HepG2 (cell line): ENCODE results near the gene CYP4A22. TPM values are rescaled to one million over a fixed set of nuclear protein-coding genes. Genes with fewer than 3 reads are reported as not detected.

Source experiments
- ATAC-seq: fragments of 200-7000 bp; cut with Tn5 transposase; 3 replicates; pipeline ENCODE4 v1.9.1; 2020; ENCODE audit warnings: mild to moderate bottlenecking, moderate library complexity
- BruUV-seq: library from RNA; stranded (reverse); fragments of 400-500 nt; replicated peaks from 2 replicates; lab custom pipeline; 2021; lab: Mats Ljungman, UMichigan
- CTCF ChIA-PET: fragments of 300-600 bp; formaldehyde crosslinking; extraction: SDS; loops from one replicate; lab custom pipeline; 2021; ENCODE audit warnings: low total read pairs, inconsistent platforms, low intra/inter-chr PET ratio; lab: Yijun Ruan, JAX
- POLR2A ChIA-PET: fragments of 350-600 bp; sonication (Branson Sonifier 250); formaldehyde crosslinking; loops from one replicate; lab custom pipeline; 2020; ENCODE audit warnings: antibody characterized with exemption, inconsistent platforms; lab: Yijun Ruan, JAX
- DNase-seq: peaks from one replicate; pipeline ENCODE4 v3.0.0-alpha.2; 2015; ENCODE audit warnings: low spot score
- FAIRE-seq: peaks from 3 replicates; lab custom pipeline; 2011; peaks lifted over from hg19 to GRCh38; lab: Jason Lieb, UNC
- H2AFZ ChIP-seq: one replicate; pipeline ENCODE4 v1.6.1; 2011; ENCODE audit warnings: low read length, inconsistent platforms
- H3K27ac ChIP-seq: fragments of 300-600 bp; 3 replicates; pipeline ENCODE4 v1.8.0; 2011; ENCODE audit warnings: mixed run types, mild to moderate bottlenecking, mixed read lengths, low read length, inconsistent platforms; ENCODE audit not compliant: insufficient read depth; ENCODE audit errors: extremely low read length
- H3K27me3 ChIP-seq, 2 experiments: fragments of 200-600 bp in 1 of 2; 2 replicates in 1 of 2; 3 replicates in 1 of 2; pipeline versions ENCODE4 v1.6.0 to v1.8.0; 2011; ENCODE audit warnings: low read length in 2 of 2, mild to moderate bottlenecking in 2 of 2, moderate library complexity in 2 of 2, inconsistent platforms in 1 of 2; ENCODE audit not compliant: insufficient read depth in 2 of 2, control insufficient read depth in 1 of 2
- H3K36me3 ChIP-seq, 2 experiments: fragments of 200-600 bp in 1 of 2; replicated peaks in 1 of 2; 2 replicates in 1 of 2; 3 replicates in 1 of 2; pipeline versions ENCODE4 v1.5.1 to v1.8.0; 2011; ENCODE audit warnings: low read length in 2 of 2, inconsistent platforms in 1 of 2; ENCODE audit not compliant: insufficient read depth in 2 of 2, control insufficient read depth in 1 of 2
- H3K4me1 ChIP-seq: 2 replicates; pipeline ENCODE4 v1.5.1; 2012; ENCODE audit warnings: low read length, inconsistent platforms; ENCODE audit not compliant: insufficient read depth
- H3K4me2 ChIP-seq: 2 replicates; pipeline ENCODE4 v1.6.0; 2011; ENCODE audit warnings: low read depth, low read length, inconsistent platforms
- H3K4me3 ChIP-seq, 3 experiments: fragments of 200-600 bp in 1 of 3; sonication (generic), shearing (Covaris generic) in 1 of 3; replicated peaks in 1 of 3; 2 replicates each; pipeline ENCODE4 v1.5.1; 2011 to 2016; ENCODE audit warnings: low read length in 3 of 3, inconsistent platforms in 2 of 3, low read depth in 2 of 3, mild to moderate bottlenecking in 2 of 3, control low read depth in 1 of 3, mixed read lengths in 1 of 3; ENCODE audit not compliant: insufficient read depth in 1 of 3
- H3K79me2 ChIP-seq: one replicate; pipeline ENCODE4 v1.6.1; 2011; ENCODE audit warnings: low read length, inconsistent platforms; ENCODE audit not compliant: insufficient read depth
- H3K9ac ChIP-seq: 2 replicates; pipeline ENCODE4 v1.6.0; 2011; ENCODE audit warnings: mild to moderate bottlenecking, low read depth, low read length, inconsistent platforms; ENCODE audit not compliant: insufficient read depth
- H3K9me3 ChIP-seq: 2 replicates; pipeline ENCODE4 v1.5.1; 2012; ENCODE audit warnings: mild to moderate bottlenecking, low read length
- H4K20me1 ChIP-seq: 2 replicates; pipeline ENCODE4 v1.6.0; 2011; ENCODE audit warnings: inconsistent platforms, mild to moderate bottlenecking, low read length, moderate library complexity; ENCODE audit not compliant: insufficient read depth
- RAD21 ChIP-seq: fragments of 450-650 bp; formaldehyde crosslinking; IDR thresholded peaks from 2 replicates; pipeline ENCODE4 v1.5.0; 2020; ENCODE audit warnings: mild to moderate bottlenecking
- WGBS: methylation state at CpG from one replicate; pipeline ENCODE4 v1.1.6; 2017; ENCODE audit warnings: low lambda C conversion rate; 5-methylcytosine and 5-hydroxymethylcytosine counted together
- in situ Hi-C: cut with HindIII; loops from 2 replicates; pipeline ENCODE4 v1.10.0; 2017; ENCODE audit warnings: low pct_unique_long_range_greater_than_20kb; ENCODE audit not compliant: extremely low pct_ligation_motif_present
- intact Hi-C: fragments of 100-400 bp; cut with micrococcal nuclease; formaldehyde crosslinking; loops from one replicate; pipeline ENCODE4 v1.10.0; 2022; ENCODE audit not compliant: unreplicated experiment
- polyA plus RNA-seq, 8 experiments: library from polyadenylated mRNA; depleted of rRNA in 3 of 8; stranded (reverse) in 7 of 8; unstranded in 1 of 8; fragments of >200 nt; fragmentation: Illumina TruSeq in 4 of 8; extraction: Trizol in 4 of 8; gene quantifications; 2 replicates each; pipeline versions ENCODE4 v1.2.1 to v1.2.3, GENCODE V29; 2011 to 2016; ENCODE audit warnings: low read depth in 4 of 8, missing spikeins in 1 of 8, mixed read lengths in 1 of 8; ENCODE audit not compliant: insufficient read depth in 1 of 8
- total RNA-seq, 5 experiments: library from RNA; depleted of rRNA; stranded (reverse); fragments of >200 nt; fragmentation: Illumina TruSeq; extraction: Trizol; gene quantifications; 2 replicates each; pipeline ENCODE4 v1.2.3, GENCODE V29; 2016; ENCODE audit warnings: low read depth in 1 of 5
- TF ChIP-seq, protein P1 (sequence below): sonication (generic); formaldehyde crosslinking; IDR thresholded peaks from 2 replicates; pipeline ENCODE4 v1.4.0; 2020; ENCODE audit warnings: missing genetic modification reagents
- TF ChIP-seq, protein P2 (sequence below): sonication (generic); formaldehyde crosslinking; IDR thresholded peaks from 2 replicates; pipeline ENCODE4 v1.5.1; 2020; ENCODE audit warnings: missing genetic modification reagents, mild to moderate bottlenecking, borderline replicate concordance
- TF ChIP-seq, protein P3 (sequence below): sonication (generic); formaldehyde crosslinking; IDR thresholded peaks from 2 replicates; pipeline ENCODE4 v1.4.0; 2020; ENCODE audit warnings: missing genetic modification reagents, borderline replicate concordance
- TF ChIP-seq, protein P4 (sequence below): sonication (generic); formaldehyde crosslinking; IDR thresholded peaks from 2 replicates; pipeline ENCODE4 v1.4.0; 2020; ENCODE audit warnings: missing genetic modification reagents, low read depth, mild to moderate bottlenecking, borderline replicate concordance

CYP4A22 gene
- total and polyA plus RNA-seq, 2 of the 13 experiments (the other 11 are each of a cell fraction or from before 2014, with no cell fraction given) = not detected

DNA sequence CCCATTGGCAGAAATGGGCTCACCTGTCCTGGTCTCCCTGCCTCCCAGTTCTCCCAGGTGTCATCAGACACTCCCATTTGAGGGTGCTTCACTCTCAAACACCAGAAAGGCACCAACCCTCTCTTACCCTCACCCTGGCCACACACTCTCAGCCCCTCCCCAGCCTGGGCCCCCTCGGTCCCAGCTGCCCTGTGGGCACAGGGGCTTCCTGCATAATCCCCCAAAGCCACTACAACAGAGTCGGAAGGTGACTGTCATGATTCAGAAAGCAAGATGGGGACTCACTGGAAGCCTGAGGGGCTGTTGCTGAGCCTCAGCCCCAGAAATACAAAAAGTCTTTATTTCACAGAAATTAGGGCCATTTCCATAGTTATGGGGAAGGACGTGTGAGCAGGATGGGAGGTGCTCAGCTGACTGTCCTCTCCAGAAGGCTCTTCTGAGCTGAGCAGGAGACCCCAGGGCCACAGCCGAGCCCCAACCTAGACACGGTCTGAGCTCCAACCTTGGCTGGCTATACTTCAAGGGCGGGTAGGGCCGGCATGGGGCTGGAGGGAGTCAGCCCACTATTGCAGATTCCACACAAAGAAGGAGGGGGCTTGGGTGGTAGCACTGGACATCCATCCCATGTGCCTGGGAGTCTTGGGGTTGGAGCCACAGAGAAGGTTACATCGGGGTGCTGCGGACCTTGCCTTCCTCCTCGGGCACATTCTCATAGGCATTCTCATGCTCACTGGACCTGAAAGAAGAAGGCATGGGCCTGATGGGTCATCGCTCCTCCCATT is 46.3 kb downstream of the CYP4A22 start:
- Histone ChIP-seq H3K79me2 (no peaks in the 10 kb centered on the region), H3K4me1 (peaks cover 85% of the 10 kb centered on the region), H2AFZ (no peak overlapping the region), H3K36me3 (no peaks in the 10 kb centered on the region), H3K27me3 (no peaks in the 10 kb centered on the region; a peak in 1 of 5 replicates), H3K9me3 (no peaks in the 10 kb centered on the region), H3K4me2 (no peak overlapping the region), H3K4me3 (no peak overlapping the region), H4K20me1 (no peaks in the 10 kb centered on the region), H3K27ac (no peak overlapping the region), H3K9ac (no peak overlapping the region)
- 81% methylated on average over 9 of the region's 11 CpGs for WGBS
- CTCF ChIA-PET = no interaction called here
- DNase-seq (no peak), ATAC-seq (no peak), FAIRE-seq (no peak)
- TF ChIP-seq, protein P1, sequence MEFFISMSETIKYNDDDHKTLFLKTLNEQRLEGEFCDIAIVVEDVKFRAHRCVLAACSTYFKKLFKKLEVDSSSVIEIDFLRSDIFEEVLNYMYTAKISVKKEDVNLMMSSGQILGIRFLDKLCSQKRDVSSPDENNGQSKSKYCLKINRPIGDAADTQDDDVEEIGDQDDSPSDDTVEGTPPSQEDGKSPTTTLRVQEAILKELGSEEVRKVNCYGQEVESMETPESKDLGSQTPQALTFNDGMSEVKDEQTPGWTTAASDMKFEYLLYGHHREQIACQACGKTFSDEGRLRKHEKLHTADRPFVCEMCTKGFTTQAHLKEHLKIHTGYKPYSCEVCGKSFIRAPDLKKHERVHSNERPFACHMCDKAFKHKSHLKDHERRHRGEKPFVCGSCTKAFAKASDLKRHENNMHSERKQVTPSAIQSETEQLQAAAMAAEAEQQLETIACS (CRISPR knock-in tag) = no peak
- TF ChIP-seq, protein P2, sequence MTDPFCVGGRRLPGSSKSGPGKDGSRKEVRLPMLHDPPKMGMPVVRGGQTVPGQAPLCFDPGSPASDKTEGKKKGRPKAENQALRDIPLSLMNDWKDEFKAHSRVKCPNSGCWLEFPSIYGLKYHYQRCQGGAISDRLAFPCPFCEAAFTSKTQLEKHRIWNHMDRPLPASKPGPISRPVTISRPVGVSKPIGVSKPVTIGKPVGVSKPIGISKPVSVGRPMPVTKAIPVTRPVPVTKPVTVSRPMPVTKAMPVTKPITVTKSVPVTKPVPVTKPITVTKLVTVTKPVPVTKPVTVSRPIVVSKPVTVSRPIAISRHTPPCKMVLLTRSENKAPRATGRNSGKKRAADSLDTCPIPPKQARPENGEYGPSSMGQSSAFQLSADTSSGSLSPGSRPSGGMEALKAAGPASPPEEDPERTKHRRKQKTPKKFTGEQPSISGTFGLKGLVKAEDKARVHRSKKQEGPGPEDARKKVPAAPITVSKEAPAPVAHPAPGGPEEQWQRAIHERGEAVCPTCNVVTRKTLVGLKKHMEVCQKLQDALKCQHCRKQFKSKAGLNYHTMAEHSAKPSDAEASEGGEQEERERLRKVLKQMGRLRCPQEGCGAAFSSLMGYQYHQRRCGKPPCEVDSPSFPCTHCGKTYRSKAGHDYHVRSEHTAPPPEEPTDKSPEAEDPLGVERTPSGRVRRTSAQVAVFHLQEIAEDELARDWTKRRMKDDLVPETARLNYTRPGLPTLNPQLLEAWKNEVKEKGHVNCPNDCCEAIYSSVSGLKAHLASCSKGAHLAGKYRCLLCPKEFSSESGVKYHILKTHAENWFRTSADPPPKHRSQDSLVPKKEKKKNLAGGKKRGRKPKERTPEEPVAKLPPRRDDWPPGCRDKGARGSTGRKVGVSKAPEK = no peak
- TF ChIP-seq, protein P3, sequence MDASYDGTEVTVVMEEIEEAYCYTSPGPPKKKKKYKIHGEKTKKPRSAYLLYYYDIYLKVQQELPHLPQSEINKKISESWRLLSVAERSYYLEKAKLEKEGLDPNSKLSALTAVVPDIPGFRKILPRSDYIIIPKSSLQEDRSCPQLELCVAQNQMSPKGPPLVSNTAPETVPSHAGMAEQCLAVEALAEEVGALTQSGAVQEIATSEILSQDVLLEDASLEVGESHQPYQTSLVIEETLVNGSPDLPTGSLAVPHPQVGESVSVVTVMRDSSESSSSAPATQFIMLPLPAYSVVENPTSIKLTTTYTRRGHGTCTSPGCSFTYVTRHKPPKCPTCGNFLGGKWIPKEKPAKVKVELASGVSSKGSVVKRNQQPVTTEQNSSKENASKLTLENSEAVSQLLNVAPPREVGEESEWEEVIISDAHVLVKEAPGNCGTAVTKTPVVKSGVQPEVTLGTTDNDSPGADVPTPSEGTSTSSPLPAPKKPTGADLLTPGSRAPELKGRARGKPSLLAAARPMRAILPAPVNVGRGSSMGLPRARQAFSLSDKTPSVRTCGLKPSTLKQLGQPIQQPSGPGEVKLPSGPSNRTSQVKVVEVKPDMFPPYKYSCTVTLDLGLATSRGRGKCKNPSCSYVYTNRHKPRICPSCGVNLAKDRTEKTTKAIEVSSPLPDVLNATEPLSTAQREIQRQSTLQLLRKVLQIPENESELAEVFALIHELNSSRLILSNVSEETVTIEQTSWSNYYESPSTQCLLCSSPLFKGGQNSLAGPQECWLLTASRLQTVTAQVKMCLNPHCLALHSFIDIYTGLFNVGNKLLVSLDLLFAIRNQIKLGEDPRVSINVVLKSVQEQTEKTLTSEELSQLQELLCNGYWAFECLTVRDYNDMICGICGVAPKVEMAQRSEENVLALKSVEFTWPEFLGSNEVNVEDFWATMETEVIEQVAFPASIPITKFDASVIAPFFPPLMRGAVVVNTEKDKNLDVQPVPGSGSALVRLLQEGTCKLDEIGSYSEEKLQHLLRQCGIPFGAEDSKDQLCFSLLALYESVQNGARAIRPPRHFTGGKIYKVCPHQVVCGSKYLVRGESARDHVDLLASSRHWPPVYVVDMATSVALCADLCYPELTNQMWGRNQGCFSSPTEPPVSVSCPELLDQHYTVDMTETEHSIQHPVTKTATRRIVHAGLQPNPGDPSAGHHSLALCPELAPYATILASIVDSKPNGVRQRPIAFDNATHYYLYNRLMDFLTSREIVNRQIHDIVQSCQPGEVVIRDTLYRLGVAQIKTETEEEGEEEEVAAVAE (CRISPR knock-in tag) = no peak
- TF ChIP-seq, protein P4, sequence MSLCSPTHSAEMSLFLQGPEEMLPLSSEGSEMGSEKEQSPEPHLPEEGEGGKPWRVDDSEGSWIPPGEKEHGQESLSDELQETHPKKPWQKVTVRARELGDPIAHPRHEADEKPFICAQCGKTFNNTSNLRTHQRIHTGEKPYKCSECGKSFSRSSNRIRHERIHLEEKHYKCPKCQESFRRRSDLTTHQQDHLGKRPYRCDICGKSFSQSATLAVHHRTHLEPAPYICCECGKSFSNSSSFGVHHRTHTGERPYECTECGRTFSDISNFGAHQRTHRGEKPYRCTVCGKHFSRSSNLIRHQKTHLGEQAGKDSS (CRISPR knock-in tag) = no peak
- no peak for TF ChIP-seq RAD21
- no TSS peak for BruUV-seq
- in situ Hi-C loops (loop anchor here (25.0 kb wide), 1 partner anchor 529 kb away; no protein-coding TSS in a partner anchor), intact Hi-C loops (no loop called here)
- POLR2A ChIA-PET = interaction anchor here (0.6 to 7.5 kb wide), 2 partner anchors 7 to 435 kb away, joined by 3 to 168 read pairs; partner anchors contain the start of gene PDZK1IP1
